SK-N-SH treated with all-trans-retinoic acid at 6 μM for 48 hours (cell line): ENCODE data around the gene SLC25A29.

Experiments used
- CREB5 ChIP-seq: fragments of 250-450 bp; sonication (Bioruptor Pico); IDR thresholded peaks from 2 replicates; pipeline ENCODE4 v1.5.1; 2020; ENCODE audit warnings: low read depth, mild to moderate bottlenecking, moderate library complexity
- CSDC2 ChIP-seq: fragments of 250-450 bp; sonication (Bioruptor Pico); IDR thresholded peaks from 2 replicates; pipeline ENCODE4 v1.5.0; 2020; ENCODE audit warnings: mild to moderate bottlenecking, moderate library complexity
- OSR1 ChIP-seq: fragments of 250-450 bp; sonication (Bioruptor Pico); IDR thresholded peaks from 2 replicates; pipeline ENCODE4 v1.8.0; 2022; ENCODE audit warnings: moderate library complexity, mild to moderate bottlenecking, inconsistent platforms
- PATZ1 ChIP-seq: fragments of 250-450 bp; sonication (Bioruptor Pico); IDR thresholded peaks from 2 replicates; pipeline ENCODE4 v1.8.0; 2020; ENCODE audit warnings: mild to moderate bottlenecking, moderate library complexity, borderline replicate concordance
- RARB ChIP-seq: fragments of 250-450 bp; sonication (Bioruptor Pico); IDR thresholded peaks from 2 replicates; pipeline ENCODE4 v1.8.0; 2021; ENCODE audit warnings: mild to moderate bottlenecking, moderate library complexity
- TOX ChIP-seq: fragments of 250-450 bp; sonication (Bioruptor Pico); IDR thresholded peaks from 2 replicates; pipeline ENCODE4 v1.8.0; 2021; ENCODE audit warnings: mild to moderate bottlenecking, moderate library complexity, borderline replicate concordance
- TSHZ2 ChIP-seq: fragments of 250-450 bp; sonication (Bioruptor Pico); IDR thresholded peaks from 2 replicates; pipeline ENCODE4 v1.5.0; 2020; ENCODE audit warnings: mild to moderate bottlenecking, moderate library complexity
- ZC3H10 ChIP-seq: fragments of 250-450 bp; sonication (Bioruptor Pico); IDR thresholded peaks from 2 replicates; pipeline ENCODE4 v1.5.1; 2021; ENCODE audit warnings: mild to moderate bottlenecking, moderate library complexity
- ZFP3 ChIP-seq: fragments of 250-450 bp; sonication (Bioruptor Pico); IDR thresholded peaks from 2 replicates; pipeline ENCODE4 v1.5.0; 2020; ENCODE audit warnings: mild to moderate bottlenecking, moderate library complexity
- ZFP30 ChIP-seq: fragments of 450-650 bp; formaldehyde crosslinking; IDR thresholded peaks from 2 replicates; pipeline ENCODE4 v1.5.0; 2022; ENCODE audit warnings: mild to moderate bottlenecking, moderate library complexity
- ZNF8 ChIP-seq: fragments of 450-650 bp; formaldehyde crosslinking; IDR thresholded peaks from 2 replicates; pipeline ENCODE4 v1.5.0; 2020; ENCODE audit warnings: mild to moderate bottlenecking, moderate library complexity

GRCh38 chr14:100317912-100318808, 11.9 kb upstream of the SLC25A29 start:
- TF ChIP-seq PATZ1 (CRISPR knock-in tag) (no peak), RARB (CRISPR knock-in tag) (no peak), OSR1 (CRISPR knock-in tag) (no peak), ZFP30 (CRISPR knock-in tag) (no peak), TSHZ2 (CRISPR knock-in tag) (no peak), ZC3H10 (no peak), ZNF8 (CRISPR knock-in tag) (no peak), ZFP3 (no peak), CSDC2 (CRISPR knock-in tag) (no peak), TOX (CRISPR knock-in tag) (no peak), CREB5 (CRISPR knock-in tag) (no peak)
